Activated T-cell treated with anti-CD3 and anti-CD28 coated beads, Interleukin-2, amount 50 U/mL, for 1 hour (primary cell): Measurements from ENCODE around the gene NME3.

Source experiments
- DNase-seq: peaks from one replicate; pipeline ENCODE4 v3.0.0-alpha.2; 2020

NME3 gene

DNA sequence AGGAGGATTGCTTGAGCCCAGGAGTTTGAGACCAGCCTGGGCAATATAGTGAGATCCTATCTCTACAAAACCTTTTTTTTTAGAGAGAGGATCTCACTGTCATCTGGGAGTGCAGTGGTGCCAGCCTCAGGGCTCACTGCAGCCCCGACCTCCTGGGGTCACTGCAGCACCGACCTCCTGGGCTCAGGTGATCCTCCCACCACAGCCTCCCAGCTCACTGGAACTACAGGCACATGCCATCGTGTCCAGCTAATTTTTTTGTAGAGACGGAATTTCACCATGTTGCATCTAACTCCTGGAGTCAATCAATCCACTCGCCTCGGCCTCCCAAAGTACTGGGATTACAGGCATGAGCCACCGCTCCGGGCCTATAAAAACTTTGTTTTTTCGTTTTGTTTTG lies 50.0 kb downstream of the NME3 start:
- DNase-seq, result no peak
